Left ventricle myocardium superior (tissue), 1 donor: Measurements from ENCODE around the gene GPR153. TPM values are rescaled to one million over a fixed set of nuclear protein-coding genes. Genes with fewer than 3 reads are reported as not detected.
A peak's percentile ranks its signal among the peaks of the same experiment; 100 is the strongest.

Experiments used
- ATAC-seq: fragments of 200-7000 bp; cut with Tn5 transposase; one replicate; pipeline ENCODE4 v1.9.1; 2020; ENCODE audit warnings: mild to moderate bottlenecking, moderate library complexity
- DNase-seq: peaks from one replicate; pipeline ENCODE4 v3.0.0-alpha.2; 2020
- intact Hi-C: fragments of 100-400 bp; cut with micrococcal nuclease; formaldehyde crosslinking; loops from one replicate; pipeline ENCODE4 v1.11.0; 2022
- total RNA-seq: library from RNA; stranded (reverse); fragmentation: NEBNext Ultra II Directional; extraction: Animal tissue kit (Norgen Biotek cat#: 25700); gene quantifications from one replicate; pipeline ENCODE4 v1.2.1, GENCODE V29; 2021
- donor health status: DM: no; HTN: yes; CAD: no; lungs with severe emphysema.

Gene GPR153
- total RNA-seq, 1 donor from 2014 or later = 7.7 TPM

- DNase-seq = no peak
- no peak for ATAC-seq
- intact Hi-C loops = no loop called here
Observed at GRCh38 chr1:6211731-6212130, 49.2 kb downstream of the GPR153 start.

DNA sequence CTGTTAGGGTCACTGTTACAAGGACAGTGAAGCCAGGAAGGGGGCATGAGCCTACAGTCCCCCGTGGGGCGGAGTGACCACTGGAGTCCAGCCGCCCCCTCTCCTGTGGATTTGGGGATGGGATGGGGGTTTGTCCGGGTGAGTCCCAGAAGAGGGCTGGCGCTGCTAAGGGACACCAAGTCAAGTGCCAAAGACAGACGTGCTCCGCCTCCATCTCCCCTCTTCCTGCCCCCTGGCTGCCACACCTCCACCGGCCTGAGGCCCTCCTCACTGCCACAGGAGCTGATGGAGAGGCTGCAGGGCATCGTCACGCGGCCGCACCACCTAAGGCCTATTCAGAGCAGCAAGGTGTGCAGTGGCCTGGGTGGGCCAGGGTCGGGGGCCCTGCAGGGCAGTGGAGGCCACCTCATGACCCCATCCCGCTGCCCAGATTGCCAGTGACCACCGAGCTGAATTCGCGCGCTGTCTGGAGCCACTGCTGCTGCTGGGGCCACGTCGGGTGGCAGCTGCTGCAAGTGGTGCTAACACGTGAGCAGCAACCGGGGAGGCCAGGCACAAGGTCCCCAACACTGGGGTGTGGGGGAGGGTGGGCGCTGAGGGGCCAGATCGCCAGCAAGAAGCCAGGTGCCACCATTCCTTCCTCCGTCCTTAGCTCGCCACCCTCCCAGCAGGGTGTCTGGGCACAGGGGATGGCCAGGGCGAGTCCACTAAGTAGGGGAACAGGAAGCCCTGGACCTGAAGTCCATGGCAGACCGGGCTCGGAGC is 50.1 kb downstream of the GPR153 start:
- ATAC-seq (no peak), DNase-seq (no peak)
- intact Hi-C loops = no loop called here

- ATAC-seq (no peak), DNase-seq (no peak)
- intact Hi-C loops = no loop called here
Observed at GRCh38 chr1:6209661-6210580, 51.0 kb downstream of the GPR153 start.

DNA sequence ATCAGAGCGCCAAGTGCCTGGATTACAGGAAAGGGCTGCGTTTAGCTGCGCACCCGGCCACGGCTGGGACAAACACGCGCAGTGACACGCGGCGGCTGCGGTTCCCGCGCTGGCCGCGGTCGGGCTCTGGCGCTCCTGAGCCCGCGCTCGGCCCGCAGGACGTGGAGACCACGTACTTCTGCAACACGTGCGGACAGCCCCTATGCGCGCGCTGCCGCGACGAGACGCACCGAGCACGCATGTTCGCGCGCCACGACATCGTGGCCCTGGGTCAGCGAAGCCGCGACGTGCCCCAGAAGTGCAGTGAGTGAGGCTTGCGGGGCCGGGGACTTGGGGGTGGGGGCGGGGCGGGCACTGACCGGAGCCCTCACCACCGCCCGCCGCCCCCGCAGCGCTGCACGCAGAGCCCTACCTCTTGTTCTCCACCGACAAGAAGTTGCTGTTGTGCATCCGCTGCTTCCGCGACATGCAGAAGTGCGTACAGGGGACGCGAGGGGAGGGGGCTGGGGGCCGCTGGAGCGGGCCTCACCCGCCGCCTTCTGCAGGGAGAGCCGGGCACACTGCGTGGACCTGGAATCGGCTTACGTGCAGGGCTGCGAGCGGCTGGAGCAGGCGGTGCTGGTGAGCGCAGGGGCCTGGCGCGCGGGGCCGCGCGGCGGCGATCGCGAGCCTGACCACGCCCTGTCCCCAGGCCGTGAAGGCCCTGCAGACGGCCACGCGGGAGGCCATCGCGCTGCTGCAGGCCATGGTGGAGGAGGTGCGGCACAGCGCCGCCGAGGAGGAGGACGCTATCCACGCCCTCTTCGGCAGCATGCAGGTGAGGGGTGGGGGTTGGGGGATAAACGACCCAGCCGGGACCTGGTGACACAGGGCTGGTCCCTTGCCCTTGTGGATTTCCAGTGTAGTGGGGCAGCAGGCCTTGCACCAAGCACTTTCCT is 51.9 kb downstream of the GPR153 start:
- peak; percentile 79 for DNase-seq
- intact Hi-C loops = no loop called here
- ATAC-seq = peak; percentile 16

DNA sequence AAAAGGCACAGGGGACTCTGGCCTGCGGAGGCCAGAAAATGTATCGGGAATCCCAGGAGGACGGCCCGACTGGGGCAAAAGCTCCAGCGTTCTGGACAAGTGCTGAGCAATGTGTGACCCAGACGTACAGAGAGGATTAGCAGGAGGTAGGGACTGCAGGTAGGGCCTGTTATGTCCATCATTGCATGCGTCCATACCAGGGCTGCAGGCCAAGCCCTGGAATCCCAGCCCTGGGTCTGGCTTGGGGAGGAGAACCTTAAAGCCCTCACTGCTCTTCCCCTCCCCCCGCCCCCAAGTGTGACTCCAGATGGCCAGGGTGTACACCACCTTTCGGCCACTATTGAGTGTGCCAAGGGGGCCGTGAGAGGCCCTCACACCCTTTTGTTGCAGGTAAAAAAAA is 53.0 kb downstream of the GPR153 start:
- DNase-seq (no peak), ATAC-seq (no peak)
- intact Hi-C loops = no loop called here

- ATAC-seq (peak; percentile 60), DNase-seq (peak; percentile 66)
- intact Hi-C loops = no loop called here
Observed at GRCh38 chr1:6207075-6207885, 53.6 kb downstream of the GPR153 start.

GRCh38 chr1:6206520-6206855 is 54.4 kb downstream of the GPR153 start:
- DNase-seq (no peak), ATAC-seq (peak; percentile 1)
- intact Hi-C loops = no loop called here

GRCh38 chr1:6205849-6206519 is 54.9 kb downstream of the GPR153 start, which contains the start of gene RNF207:
Gene RNF207, plus strand, starts transcription at chr1:6206119. Its CDS starts 417 bp downstream, at chr1:6206536.
- intact Hi-C loops = no loop called here

GRCh38 chr1:6202256-6202655 is 58.6 kb downstream of the GPR153 start:
- no peak for DNase-seq
- intact Hi-C loops = no loop called here
- no peak for ATAC-seq

More at GRCh38 chr1:6205849-6206519, 54.9 kb downstream of the GPR153 start, which contains the start of gene RNF207:
- ATAC-seq = peak; percentile 72
- DNase-seq = peak; percentile 84

GRCh38 chr1:6200188-6200809 is 60.6 kb downstream of the GPR153 start:
- ATAC-seq (no peak), DNase-seq (no peak)
- intact Hi-C loops = no loop called here

DNA sequence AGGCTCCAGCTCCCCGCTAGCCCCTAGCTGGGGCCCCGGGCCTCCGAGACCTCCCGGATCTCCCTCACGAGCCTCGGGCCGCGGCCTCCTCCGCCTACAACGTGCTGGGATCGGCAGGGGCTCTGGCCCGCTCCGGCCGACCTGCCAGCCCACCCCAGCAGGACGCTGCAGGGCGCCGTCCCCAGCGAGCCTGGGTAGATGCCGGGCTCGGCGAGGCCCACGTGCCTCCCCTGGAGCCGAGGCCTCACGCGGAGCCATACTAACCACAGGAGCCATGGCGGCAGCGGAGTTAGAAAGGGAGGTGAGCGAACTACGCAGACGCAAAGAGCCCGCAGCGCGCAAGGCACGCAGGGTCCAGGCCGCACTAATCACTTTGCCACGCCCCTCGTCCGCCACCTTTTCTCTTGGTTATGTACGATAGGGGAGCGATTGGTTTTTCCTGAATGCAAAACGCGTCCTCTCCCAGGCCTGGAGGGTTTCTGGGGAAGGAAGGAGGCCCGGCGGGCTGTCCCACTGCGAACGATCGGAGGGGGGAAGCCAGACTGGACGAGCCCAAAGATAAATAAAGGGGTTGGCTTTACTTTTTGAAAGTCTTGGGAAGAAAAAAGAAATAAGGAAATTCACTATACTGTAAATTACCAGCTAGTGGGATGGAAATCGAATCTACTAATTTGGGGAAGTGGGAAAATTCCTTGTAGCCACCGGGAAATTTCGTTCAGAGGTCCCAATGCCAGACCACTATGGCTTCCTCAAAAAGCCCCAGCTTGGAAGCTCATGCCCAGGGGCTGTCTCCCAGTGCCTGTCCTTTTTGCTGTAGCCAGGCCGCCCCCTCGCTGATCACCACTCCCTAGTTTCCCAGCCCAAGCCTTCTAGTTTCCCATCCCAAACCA is 61.4 kb downstream of the GPR153 start, which contains the start of gene RPL22:
TSS of gene RPL22 (minus strand) at position 298 of the 890 bp plus-strand sequence. CDS start at position 276, 22 bp downstream.
- DNase-seq (peak; percentile 99), ATAC-seq (peak; percentile 97)
- intact Hi-C loops = no loop called here

GRCh38 chr1:6198646-6199297 is 62.1 kb downstream of the GPR153 start:
- DNase-seq (no peak), ATAC-seq (peak; percentile 3)

DNA sequence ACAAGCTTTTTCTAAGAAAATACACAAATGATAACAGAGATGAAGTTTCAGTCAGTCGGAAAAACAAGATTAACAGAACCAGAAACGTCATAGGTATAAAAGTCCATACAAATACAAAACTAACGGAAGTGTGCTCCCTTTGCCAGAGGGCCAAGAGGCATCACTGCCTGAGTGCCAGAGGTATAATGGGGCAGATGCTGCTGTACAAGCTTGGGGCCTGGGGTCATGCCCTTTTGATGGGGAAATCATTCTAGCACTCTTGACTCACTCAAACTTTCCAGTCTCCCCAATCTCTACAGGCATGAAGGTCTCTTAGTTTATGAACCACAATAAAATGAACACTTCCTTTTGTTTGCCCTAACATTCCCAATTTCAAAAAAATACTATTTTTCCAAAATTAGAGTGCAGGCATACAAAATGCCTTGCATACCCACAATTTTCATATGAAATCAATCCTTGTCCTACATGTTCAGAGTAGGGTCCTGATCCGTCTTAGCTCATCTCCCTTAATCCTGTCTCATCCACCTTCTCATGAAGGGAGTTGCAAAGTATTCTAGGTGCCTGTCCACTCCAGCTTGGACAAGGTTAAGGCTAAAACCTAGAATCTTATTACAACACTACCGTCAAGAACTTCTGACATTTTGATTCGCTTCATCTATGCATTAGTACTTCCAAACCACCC is 63.0 kb downstream of the GPR153 start:
- no peak for DNase-seq
- no peak for ATAC-seq
- intact Hi-C loops = no loop called here

More at GRCh38 chr1:6198646-6199297, 62.1 kb downstream of the GPR153 start:
- intact Hi-C loops = no loop called here
